Astrocyte (in vitro differentiated cells and primary cell): ENCODE results near the gene PRRG2. TPM values are rescaled to one million over a fixed set of nuclear protein-coding genes. Genes with fewer than 3 reads are reported as not detected.
A peak's percentile ranks its signal among the peaks of the same experiment; 100 is the strongest.

Source experiments
- DNase-seq: peaks from one replicate; pipeline ENCODE4 v3.0.0-alpha.2; 2010; ENCODE audit warnings: low read depth
- FAIRE-seq: peaks from 2 replicates; lab custom pipeline; 2011; peaks lifted over from hg19 to GRCh38; lab: Jason Lieb, UNC
- H2AFZ ChIP-seq: 2 replicates; pipeline ENCODE4 v1.6.0; 2012; ENCODE audit warnings: low read depth, low read length, inconsistent platforms
- H3K27ac ChIP-seq: 2 replicates; pipeline ENCODE4 v1.5.1; 2011; ENCODE audit warnings: low read depth, low read length, inconsistent platforms
- H3K27me3 ChIP-seq: 2 replicates; pipeline ENCODE4 v1.6.0; 2011; ENCODE audit warnings: low read length, inconsistent platforms; ENCODE audit not compliant: insufficient read depth
- H3K36me3 ChIP-seq: 2 replicates; pipeline ENCODE4 v1.5.1; 2011; ENCODE audit warnings: low read length, inconsistent platforms; ENCODE audit not compliant: insufficient read depth
- H3K4me1 ChIP-seq: 2 replicates; pipeline ENCODE4 v1.5.1; 2011; ENCODE audit warnings: low read length, inconsistent platforms; ENCODE audit not compliant: insufficient read depth
- H3K4me2 ChIP-seq: 2 replicates; pipeline ENCODE4 v1.6.0; 2012; ENCODE audit warnings: low read length, inconsistent platforms
- H3K4me3 ChIP-seq: 2 replicates; pipeline ENCODE4 v1.5.1; 2011; ENCODE audit warnings: low read depth, mild to moderate bottlenecking, low read length, inconsistent platforms; ENCODE audit not compliant: insufficient read depth
- H3K79me2 ChIP-seq: 2 replicates; pipeline ENCODE4 v1.6.0; 2012; ENCODE audit warnings: mild to moderate bottlenecking, low read length, inconsistent platforms; ENCODE audit not compliant: insufficient read depth
- H3K9ac ChIP-seq: 2 replicates; pipeline ENCODE4 v1.6.0; 2012; ENCODE audit warnings: mild to moderate bottlenecking, low read length, inconsistent platforms
- H3K9me3 ChIP-seq: 2 replicates; pipeline ENCODE4 v1.5.1; 2012; ENCODE audit warnings: low read depth, mild to moderate bottlenecking, low read length, inconsistent platforms; ENCODE audit not compliant: insufficient read depth
- H4K20me1 ChIP-seq: 2 replicates; pipeline ENCODE4 v1.6.0; 2012; ENCODE audit warnings: low read length, inconsistent platforms; ENCODE audit not compliant: insufficient read depth
- H3K27ac Mint-ChIP-seq: one replicate; pipeline ENCODE4 v1.8.0; 2021; ENCODE audit warnings: mild to moderate bottlenecking, mixed read lengths; ENCODE audit not compliant: unreplicated experiment
- H3K27me3 Mint-ChIP-seq: one replicate; pipeline ENCODE4 v1.8.0; 2021; ENCODE audit warnings: low read depth, mixed read lengths; ENCODE audit not compliant: unreplicated experiment
- H3K36me3 Mint-ChIP-seq: one replicate; pipeline ENCODE4 v1.8.0; 2021; ENCODE audit warnings: low read depth, mixed read lengths; ENCODE audit not compliant: unreplicated experiment
- H3K4me1 Mint-ChIP-seq: one replicate; pipeline ENCODE4 v1.8.0; 2021; ENCODE audit warnings: low read depth, mixed read lengths; ENCODE audit not compliant: unreplicated experiment
- H3K4me3 Mint-ChIP-seq: one replicate; pipeline ENCODE4 v1.8.0; 2021; ENCODE audit warnings: mild to moderate bottlenecking, moderate library complexity, mixed read lengths; ENCODE audit not compliant: unreplicated experiment
- H3K9me3 Mint-ChIP-seq: one replicate; pipeline ENCODE4 v1.8.0; 2021; ENCODE audit warnings: mild to moderate bottlenecking, mixed read lengths; ENCODE audit not compliant: unreplicated experiment
- EZH2 ChIP-seq: IDR thresholded peaks from 2 replicates; pipeline ENCODE4 v1.6.1; 2012; ENCODE audit warnings: mild to moderate bottlenecking, low read length, inconsistent platforms; ENCODE audit not compliant: insufficient read depth
- total RNA-seq: library from RNA; stranded (reverse); gene quantifications from 2 replicates; pipeline ENCODE4 v1.2.1, GENCODE V29; 2021
- TF ChIP-seq, protein P1 (sequence below): IDR thresholded peaks from 2 replicates; pipeline ENCODE4 v1.5.1; 2011; ENCODE audit warnings: low read depth, mild to moderate bottlenecking, inconsistent platforms, low read length, moderate library complexity; ENCODE audit not compliant: insufficient read depth

PRRG2 gene
- total RNA-seq, 1 donor from 2014 or later: 1.3 TPM

DNA sequence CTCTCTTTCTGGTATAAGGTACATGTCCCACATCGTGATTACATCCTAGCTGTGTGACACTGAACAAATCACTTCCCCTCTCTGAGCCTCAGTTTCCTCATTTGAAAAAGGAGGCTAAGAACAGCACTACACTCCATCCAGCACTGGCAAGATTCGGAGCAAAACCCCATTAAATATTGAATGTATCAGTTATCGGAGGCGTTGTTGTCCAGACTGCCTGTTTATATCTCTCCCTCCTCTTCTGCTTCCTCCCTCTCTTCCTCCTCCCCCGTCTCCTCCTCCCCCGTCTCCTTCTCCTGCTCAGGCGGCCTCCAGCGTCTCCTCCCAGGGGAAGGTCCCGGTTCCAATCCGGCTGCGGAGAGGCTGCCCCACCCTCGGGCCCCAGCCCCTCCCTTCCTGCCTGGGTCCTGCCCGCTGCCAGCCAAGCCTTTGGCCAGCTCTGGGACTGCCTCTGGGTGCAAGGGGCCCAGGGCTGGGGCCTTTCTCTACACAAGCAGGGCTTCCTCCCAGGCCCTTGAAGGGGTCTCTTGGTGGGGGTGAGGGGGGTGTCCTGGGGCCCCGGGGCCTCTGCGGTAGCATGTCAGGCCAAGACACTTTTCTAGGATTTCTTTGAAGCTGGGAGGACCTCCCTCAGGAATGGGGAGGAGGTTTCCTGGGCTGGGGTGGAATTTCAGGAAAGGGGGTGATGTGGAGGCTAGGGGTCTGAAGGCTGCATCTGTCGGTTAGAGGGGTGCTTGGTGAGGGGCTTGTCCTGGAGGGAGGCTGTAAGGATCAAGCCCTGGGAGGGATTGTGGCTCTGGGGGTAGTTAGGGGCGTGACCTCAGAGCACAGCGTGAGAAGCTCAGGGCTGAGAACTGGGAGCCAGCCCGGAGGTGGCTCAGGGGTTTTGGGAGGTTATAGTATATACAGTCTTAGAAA is 57.0 kb downstream of the PRRG2 start:
- H3K4me1 Mint-ChIP-seq: peaks cover 19% of the 10 kb centered on the region

GRCh38 chr19:49639401-49640112 is 58.4 kb downstream of the PRRG2 start:
- peak overlapping the region; percentile 56 for H3K27ac ChIP-seq
- H3K4me1 ChIP-seq: peaks cover 40% of the 10 kb centered on the region
- peaks cover 34% of the 10 kb centered on the region for H3K79me2 ChIP-seq
- H3K36me3 ChIP-seq: no peaks in the 10 kb centered on the region
- no peaks in the 10 kb centered on the region for H3K27me3 ChIP-seq
- TF ChIP-seq, protein P1, sequence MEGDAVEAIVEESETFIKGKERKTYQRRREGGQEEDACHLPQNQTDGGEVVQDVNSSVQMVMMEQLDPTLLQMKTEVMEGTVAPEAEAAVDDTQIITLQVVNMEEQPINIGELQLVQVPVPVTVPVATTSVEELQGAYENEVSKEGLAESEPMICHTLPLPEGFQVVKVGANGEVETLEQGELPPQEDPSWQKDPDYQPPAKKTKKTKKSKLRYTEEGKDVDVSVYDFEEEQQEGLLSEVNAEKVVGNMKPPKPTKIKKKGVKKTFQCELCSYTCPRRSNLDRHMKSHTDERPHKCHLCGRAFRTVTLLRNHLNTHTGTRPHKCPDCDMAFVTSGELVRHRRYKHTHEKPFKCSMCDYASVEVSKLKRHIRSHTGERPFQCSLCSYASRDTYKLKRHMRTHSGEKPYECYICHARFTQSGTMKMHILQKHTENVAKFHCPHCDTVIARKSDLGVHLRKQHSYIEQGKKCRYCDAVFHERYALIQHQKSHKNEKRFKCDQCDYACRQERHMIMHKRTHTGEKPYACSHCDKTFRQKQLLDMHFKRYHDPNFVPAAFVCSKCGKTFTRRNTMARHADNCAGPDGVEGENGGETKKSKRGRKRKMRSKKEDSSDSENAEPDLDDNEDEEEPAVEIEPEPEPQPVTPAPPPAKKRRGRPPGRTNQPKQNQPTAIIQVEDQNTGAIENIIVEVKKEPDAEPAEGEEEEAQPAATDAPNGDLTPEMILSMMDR: no peak
- TF ChIP-seq EZH2: no peak
- H3K36me3 Mint-ChIP-seq: peaks cover 5% of the 10 kb centered on the region
- H3K4me3 ChIP-seq: peak overlapping the region; percentile 79
- FAIRE-seq: no peak
- peak overlapping the region; percentile 96 for H3K4me2 ChIP-seq
- H3K9me3 Mint-ChIP-seq: peaks cover 1% of the 10 kb centered on the region
- DNase-seq: no peak
- H3K4me1 Mint-ChIP-seq: peaks cover 31% of the 10 kb centered on the region
- no peak overlapping the region for H2AFZ ChIP-seq
- peak overlapping the region; percentile 87 for H3K9ac ChIP-seq
- no peaks in the 10 kb centered on the region for H3K9me3 ChIP-seq
- peak overlapping the region; percentile 96 for H3K27ac Mint-ChIP-seq
- H3K4me3 Mint-ChIP-seq: peak overlapping the region; percentile 100
- no peaks in the 10 kb centered on the region for H3K27me3 Mint-ChIP-seq
- peaks cover 14% of the 10 kb centered on the region for H4K20me1 ChIP-seq

More for the DNA sequence above, 57.0 kb downstream of the PRRG2 start:
- no peaks in the 10 kb centered on the region for H3K9me3 ChIP-seq
- H3K27me3 ChIP-seq: no peaks in the 10 kb centered on the region
- H3K36me3 Mint-ChIP-seq: peaks cover 5% of the 10 kb centered on the region
- peak overlapping the region; percentile 40 for H3K27ac ChIP-seq
- H3K4me2 ChIP-seq: peak overlapping the region; percentile 96
- peak; percentile 54 for DNase-seq
- H3K27me3 Mint-ChIP-seq: no peaks in the 10 kb centered on the region
- H3K4me1 ChIP-seq: peaks cover 31% of the 10 kb centered on the region
- no peak for TF ChIP-seq EZH2
- TF ChIP-seq, protein P1: no peak
- H3K9me3 Mint-ChIP-seq: peaks cover 1% of the 10 kb centered on the region
- peak overlapping the region; percentile 93 for H3K4me3 Mint-ChIP-seq
- H3K79me2 ChIP-seq: peaks cover 20% of the 10 kb centered on the region
- FAIRE-seq: no peak
- H3K27ac Mint-ChIP-seq: peak overlapping the region; percentile 96
- H4K20me1 ChIP-seq: no peaks in the 10 kb centered on the region
- H3K36me3 ChIP-seq: no peaks in the 10 kb centered on the region
- H2AFZ ChIP-seq: no peak overlapping the region
- peak overlapping the region; percentile 87 for H3K9ac ChIP-seq
- H3K4me3 ChIP-seq: peak overlapping the region; percentile 51
